Sigmoid colon (tissue), 4 donors: ENCODE results near the gene C22orf31.

Source experiments
- EP300 ChIP-seq, 4 donors: sonication (generic); formaldehyde crosslinking; IDR thresholded peaks; one replicate each; pipeline ENCODE4 v1.6.1; 2017; ENCODE audit warnings: antibody characterized with exemption in 4 of 4
- POLR2A ChIP-seq, 2 donors: fragments of 450-650 bp; IDR thresholded peaks; one replicate each; pipeline ENCODE4 v1.6.1; 2016; ENCODE audit warnings: antibody characterized with exemption in 2 of 2, mild to moderate bottlenecking in 2 of 2, moderate library complexity in 2 of 2
- POLR2AphosphoS5 ChIP-seq, 4 donors: sonication (generic); formaldehyde crosslinking; IDR thresholded peaks; one replicate each; pipeline ENCODE4 v1.6.1; 2017; ENCODE audit warnings: antibody characterized with exemption in 4 of 4
- TF ChIP-seq, protein P1 (sequence below), 4 experiments: fragments of 450-650 bp in 3 of 4; fragments of 200-600 bp in 1 of 4; IDR thresholded peaks; one replicate each; pipeline ENCODE4 v1.5.1; 2016 to 2019; ENCODE audit warnings: antibody characterized with exemption in 4 of 4, mild to moderate bottlenecking in 3 of 4, moderate library complexity in 2 of 4

- TF ChIP-seq, protein P1, sequence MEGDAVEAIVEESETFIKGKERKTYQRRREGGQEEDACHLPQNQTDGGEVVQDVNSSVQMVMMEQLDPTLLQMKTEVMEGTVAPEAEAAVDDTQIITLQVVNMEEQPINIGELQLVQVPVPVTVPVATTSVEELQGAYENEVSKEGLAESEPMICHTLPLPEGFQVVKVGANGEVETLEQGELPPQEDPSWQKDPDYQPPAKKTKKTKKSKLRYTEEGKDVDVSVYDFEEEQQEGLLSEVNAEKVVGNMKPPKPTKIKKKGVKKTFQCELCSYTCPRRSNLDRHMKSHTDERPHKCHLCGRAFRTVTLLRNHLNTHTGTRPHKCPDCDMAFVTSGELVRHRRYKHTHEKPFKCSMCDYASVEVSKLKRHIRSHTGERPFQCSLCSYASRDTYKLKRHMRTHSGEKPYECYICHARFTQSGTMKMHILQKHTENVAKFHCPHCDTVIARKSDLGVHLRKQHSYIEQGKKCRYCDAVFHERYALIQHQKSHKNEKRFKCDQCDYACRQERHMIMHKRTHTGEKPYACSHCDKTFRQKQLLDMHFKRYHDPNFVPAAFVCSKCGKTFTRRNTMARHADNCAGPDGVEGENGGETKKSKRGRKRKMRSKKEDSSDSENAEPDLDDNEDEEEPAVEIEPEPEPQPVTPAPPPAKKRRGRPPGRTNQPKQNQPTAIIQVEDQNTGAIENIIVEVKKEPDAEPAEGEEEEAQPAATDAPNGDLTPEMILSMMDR (IDR thresholded peaks at IDR 0.05) = no peak
- TF ChIP-seq EP300 (IDR thresholded peaks at IDR 0.05) (no peak), POLR2A (IDR thresholded peaks at IDR 0.05) (no peak), POLR2AphosphoS5 (IDR thresholded peaks at IDR 0.05) (no peak)
Observed at GRCh38 chr22:29044657-29045176, 16.9 kb downstream of the C22orf31 start.
